ENCODE data around the gene C13orf46.

Gene C13orf46

DNA sequence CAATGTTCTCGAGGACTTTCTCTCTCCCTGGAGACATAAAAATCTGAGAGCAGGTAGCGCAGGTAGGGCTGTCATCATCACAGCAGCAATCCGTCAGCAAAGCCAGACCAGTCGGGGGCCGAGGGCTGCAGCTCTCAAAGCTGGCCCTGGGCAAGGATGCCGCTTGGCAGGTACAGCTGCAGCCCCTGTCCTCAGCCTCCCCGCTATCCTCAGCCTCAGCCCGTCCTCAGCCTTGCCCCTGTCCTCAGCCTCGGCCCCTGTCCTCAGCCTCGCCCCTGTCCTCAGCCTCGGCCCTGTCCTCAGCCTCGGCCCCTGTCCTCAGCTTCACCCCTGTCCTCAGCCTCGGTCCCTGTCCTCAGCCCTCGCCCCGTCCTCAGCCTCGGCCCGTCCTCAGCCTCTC, 10.9 kb downstream of the C13orf46 start:
- ChIA-PET POLR2A (ENCODE audit: low non-redundant PET) (interaction anchor here (0.7 kb wide), 1 partner anchor 273 kb away, joined by 3 read pairs; no protein-coding TSS in a partner anchor), CTCF (no interaction called here)
- TF ChIP-seq, protein P1, sequence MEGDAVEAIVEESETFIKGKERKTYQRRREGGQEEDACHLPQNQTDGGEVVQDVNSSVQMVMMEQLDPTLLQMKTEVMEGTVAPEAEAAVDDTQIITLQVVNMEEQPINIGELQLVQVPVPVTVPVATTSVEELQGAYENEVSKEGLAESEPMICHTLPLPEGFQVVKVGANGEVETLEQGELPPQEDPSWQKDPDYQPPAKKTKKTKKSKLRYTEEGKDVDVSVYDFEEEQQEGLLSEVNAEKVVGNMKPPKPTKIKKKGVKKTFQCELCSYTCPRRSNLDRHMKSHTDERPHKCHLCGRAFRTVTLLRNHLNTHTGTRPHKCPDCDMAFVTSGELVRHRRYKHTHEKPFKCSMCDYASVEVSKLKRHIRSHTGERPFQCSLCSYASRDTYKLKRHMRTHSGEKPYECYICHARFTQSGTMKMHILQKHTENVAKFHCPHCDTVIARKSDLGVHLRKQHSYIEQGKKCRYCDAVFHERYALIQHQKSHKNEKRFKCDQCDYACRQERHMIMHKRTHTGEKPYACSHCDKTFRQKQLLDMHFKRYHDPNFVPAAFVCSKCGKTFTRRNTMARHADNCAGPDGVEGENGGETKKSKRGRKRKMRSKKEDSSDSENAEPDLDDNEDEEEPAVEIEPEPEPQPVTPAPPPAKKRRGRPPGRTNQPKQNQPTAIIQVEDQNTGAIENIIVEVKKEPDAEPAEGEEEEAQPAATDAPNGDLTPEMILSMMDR (conservative IDR thresholded peaks at IDR 0.05; ENCODE audit: low read depth), result no peak
- H3K27ac ChIP-seq, result no peak overlapping the region
- DNase-seq (ENCODE audit: low spot score), result no peak

DNA sequence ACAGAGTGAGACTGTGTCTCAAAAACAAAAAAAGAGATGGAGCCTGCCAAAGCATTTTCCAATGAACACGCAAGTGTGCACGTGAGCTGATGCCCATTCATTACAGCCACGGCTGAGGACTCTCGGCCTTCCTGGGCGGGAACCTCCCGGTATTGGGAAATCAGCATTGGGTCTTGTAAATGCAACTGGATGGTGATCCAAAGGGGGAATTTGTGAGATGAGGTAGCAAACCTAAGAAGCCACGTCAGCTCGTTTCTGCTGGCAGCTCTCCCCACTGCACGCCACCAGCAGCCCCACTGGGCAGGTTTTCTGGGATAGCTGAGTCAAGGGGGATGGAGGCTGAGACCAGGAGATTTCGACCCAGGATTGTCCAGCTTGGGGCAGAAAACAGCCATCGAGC, 11.5 kb downstream of the C13orf46 start:
- no peak overlapping the region; the same call in 1 of the 2 replicates for H3K27ac ChIP-seq
- no peak for DNase-seq (ENCODE audit: low spot score)
- CTCF ChIA-PET, result interaction anchor here (0.6 kb wide), 1 partner anchor 238 kb away, joined by 3 read pairs; no protein-coding TSS in a partner anchor
- POLR2A ChIA-PET (ENCODE audit: low non-redundant PET), result no interaction called here
- TF ChIP-seq, protein P1 (conservative IDR thresholded peaks at IDR 0.05; ENCODE audit: low read depth), result no peak

DNA sequence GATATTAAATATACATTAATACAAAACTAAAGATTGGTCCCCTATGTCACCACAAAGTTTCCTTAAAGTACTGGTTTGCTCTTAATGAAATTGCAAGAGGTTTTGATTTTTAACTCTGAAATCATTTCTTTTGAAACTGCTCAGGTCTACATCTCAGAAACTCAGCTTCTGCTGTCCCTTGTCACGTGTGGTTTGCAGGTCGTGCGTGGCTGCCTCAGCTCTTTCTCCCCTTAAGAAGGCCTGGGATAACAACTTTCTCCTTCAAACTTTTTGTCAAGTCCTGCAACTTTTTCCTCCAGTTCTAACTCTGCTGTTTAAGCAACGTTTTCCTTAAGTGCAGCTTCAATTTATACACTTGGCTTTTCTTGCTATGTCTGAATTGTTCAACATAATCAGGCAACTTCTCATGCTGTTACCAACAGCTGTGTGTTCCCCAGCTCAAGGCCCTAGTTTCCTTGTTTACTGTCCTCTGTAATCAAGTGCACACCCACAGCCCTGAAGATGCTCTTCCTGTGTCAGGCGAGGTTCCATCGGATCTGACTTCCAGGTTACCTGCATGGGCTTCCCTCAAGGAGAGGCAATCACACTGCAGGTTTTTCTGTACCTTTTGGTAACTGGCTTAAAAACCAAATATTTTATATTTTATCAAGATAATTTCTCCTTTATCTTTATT, 13.5 kb downstream of the C13orf46 start:
- no peak overlapping the region for H3K27ac ChIP-seq
- POLR2A ChIA-PET (ENCODE audit: low non-redundant PET), result interaction anchor here (0.6 kb wide), 1 partner anchor 65 kb away, joined by 3 read pairs; no protein-coding TSS in a partner anchor
- no peak for DNase-seq (ENCODE audit: low spot score)
- CTCF ChIA-PET, result interaction anchor here (0.8 kb wide), 1 partner anchor 10 kb away, joined by 3 read pairs; no protein-coding TSS in a partner anchor
- TF ChIP-seq, protein P1 (conservative IDR thresholded peaks at IDR 0.05; ENCODE audit: low read depth), result no peak

DNA sequence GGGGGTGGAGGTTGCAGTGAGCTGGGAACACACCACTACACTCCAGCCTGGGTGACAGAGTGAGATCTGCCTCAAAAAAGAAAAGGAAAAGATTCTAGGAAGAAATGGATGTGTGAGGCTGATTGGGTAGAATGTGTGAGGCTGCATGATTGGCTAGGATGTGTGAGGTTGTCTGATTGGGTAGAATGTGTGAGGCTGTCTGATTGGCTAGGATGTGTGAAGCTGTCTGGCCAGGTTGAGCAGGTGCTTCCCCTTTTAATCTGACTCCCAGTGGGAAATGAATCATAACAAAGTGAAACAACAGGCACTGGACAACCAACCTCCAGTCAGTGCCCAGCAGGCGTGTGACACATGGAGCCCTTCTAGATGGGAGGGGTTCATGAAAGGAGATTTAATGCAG, 14.7 kb downstream of the C13orf46 start:
- POLR2A ChIA-PET (ENCODE audit: low non-redundant PET), result no interaction called here
- CTCF ChIA-PET, result interaction anchor here (0.7 to 0.8 kb wide), 2 partner anchors 12 to 63 kb away, joined by 3 to 4 read pairs; no protein-coding TSS in a partner anchor

DNA sequence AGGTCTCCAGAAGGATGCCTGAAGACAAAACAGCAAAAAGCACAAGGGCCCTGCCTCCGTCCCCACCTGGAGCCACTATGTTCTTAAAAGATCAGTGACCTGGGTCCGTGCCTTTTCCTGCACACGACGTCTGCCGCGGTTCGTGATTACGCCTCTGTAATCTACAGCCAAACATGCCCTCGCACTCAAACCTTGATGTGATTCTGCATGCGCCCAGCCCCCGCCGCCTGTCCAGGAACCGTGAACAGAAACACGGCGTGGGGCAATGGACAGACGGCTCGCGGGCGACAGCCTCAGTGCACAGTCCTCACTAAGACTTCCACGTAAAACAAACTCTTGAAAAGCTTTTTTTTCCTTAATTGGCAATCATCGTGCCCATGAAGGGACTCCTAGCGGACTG, 15.5 kb downstream of the C13orf46 start:
- CTCF ChIA-PET, result interaction anchor here (0.7 to 0.8 kb wide), 2 partner anchors 11 to 62 kb away, joined by 3 to 4 read pairs; no protein-coding TSS in a partner anchor
- no peak for DNase-seq (ENCODE audit: low spot score)
- H3K27ac ChIP-seq, result no peak overlapping the region
- POLR2A ChIA-PET (ENCODE audit: low non-redundant PET), result no interaction called here
- TF ChIP-seq, protein P1 (conservative IDR thresholded peaks at IDR 0.05; ENCODE audit: low read depth), result no peak

More for the DNA sequence above, 14.7 kb downstream of the C13orf46 start:
- DNase-seq (ENCODE audit: low spot score), result no peak
- TF ChIP-seq, protein P1 (conservative IDR thresholded peaks at IDR 0.05; ENCODE audit: low read depth), result no peak
- no peak overlapping the region for H3K27ac ChIP-seq

DNA sequence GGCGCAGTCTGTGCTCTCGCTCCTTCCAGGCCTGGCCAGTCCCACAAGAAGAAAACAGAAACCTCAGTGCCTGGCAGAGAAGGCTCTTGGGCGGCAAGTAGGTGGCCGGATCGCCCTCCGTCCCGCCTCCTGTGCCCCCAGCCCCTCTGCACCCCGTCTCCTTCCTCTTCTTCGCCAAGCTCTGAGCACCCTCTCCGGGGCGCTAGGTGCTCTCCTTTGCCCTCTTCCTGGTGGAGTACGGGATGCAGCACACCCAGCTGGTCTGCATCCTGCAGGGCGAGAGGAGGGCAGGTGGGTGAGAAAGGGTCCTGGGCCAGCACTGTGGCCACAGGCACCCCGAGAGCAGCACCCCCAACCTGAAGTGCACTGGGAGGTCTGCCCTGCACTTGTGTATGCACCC, 17.3 kb downstream of the C13orf46 start:
- TF ChIP-seq, protein P1 (conservative IDR thresholded peaks at IDR 0.05; ENCODE audit: low read depth), result no peak
- no peak for DNase-seq (ENCODE audit: low spot score)
- H3K27ac ChIP-seq, result no peak overlapping the region
- POLR2A ChIA-PET (ENCODE audit: low non-redundant PET), result no interaction called here
- CTCF ChIA-PET, result no interaction called here

Data from RWPE1 (cell line).